GM19463 (cell line): ENCODE data around the gene KIF26B.
"Not testable (repeated sequence)": the region's sequence is repeated elsewhere in the genome, so short reads cannot be mapped to it uniquely, and the experiment has no call there.

Experiments
- ATAC-seq: cut with Tn5 transposase; IDR thresholded peaks from one replicate; pipeline ENCODE4 v1.9.1; 2021; ENCODE audit warnings: mild to moderate bottlenecking, moderate library complexity; ENCODE audit not compliant: unreplicated experiment

KIF26B gene

DNA sequence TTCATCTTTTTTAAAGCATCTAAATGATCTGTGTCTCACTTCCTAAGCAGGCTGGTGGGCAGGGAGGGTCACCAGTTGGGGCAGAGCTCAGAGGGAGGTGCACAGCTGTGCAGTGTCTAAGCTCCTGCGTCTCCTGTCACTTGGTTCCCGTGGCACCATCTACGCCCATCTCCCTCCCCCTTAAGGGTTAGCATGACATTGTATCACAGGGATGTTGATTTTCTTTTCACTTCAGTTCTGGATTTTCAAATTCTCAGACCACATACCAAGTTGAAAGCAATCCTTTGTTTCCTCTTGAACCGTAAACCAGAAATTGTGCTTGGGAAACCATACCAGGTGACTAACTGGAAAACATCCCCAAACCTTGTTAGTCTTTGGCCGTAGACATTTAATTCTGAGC lies 187.0 kb downstream of the KIF26B start:
- no peak for ATAC-seq

GRCh38 chr1:245345191-245345884 lies 190.6 kb downstream of the KIF26B start:
- no peak for ATAC-seq

- ATAC-seq = no peak
Measured at GRCh38 chr1:245348626-245349025, 193.8 kb downstream of the KIF26B start.

- no peak for ATAC-seq
Measured at GRCh38 chr1:245353411-245353810, 198.6 kb downstream of the KIF26B start.

GRCh38 chr1:245353915-245354775 lies 199.4 kb downstream of the KIF26B start:
- ATAC-seq = no peak

- not testable (repeated sequence) for ATAC-seq
Measured at GRCh38 chr1:245355851-245356630, 201.3 kb downstream of the KIF26B start.

DNA sequence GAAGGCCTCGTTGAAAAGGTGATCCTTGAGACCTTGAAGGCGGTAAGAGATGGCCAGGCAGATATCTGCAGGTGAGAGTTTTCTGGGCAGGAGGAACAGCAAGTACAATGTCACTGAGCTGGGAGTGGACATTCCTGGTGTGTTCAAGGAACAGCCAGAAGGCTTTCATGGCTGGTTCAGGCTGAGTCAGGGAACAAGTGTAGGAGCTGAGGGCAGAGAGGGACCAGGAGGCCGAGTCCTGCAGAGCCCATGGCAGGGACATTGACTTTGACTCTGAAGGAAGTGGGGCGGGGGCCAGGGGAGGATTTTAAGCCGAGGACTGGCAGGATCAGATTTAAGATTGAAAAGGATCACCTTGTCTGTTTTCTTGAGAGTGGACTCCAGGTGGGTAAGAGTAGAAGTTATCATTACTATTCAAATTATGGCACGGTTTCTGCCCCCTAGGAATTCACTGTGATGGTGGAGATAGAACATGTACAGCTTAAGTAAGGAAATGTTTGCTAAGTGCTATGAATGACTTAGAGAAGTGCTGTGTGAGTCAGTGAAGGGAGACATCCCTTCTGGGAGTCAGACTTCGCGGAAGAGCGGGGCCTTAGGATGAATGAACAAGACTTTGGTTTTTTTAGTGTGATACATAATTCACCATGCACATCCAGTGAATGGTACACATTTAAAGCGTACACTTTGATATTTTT lies 202.3 kb downstream of the KIF26B start:
- no peak for ATAC-seq

DNA sequence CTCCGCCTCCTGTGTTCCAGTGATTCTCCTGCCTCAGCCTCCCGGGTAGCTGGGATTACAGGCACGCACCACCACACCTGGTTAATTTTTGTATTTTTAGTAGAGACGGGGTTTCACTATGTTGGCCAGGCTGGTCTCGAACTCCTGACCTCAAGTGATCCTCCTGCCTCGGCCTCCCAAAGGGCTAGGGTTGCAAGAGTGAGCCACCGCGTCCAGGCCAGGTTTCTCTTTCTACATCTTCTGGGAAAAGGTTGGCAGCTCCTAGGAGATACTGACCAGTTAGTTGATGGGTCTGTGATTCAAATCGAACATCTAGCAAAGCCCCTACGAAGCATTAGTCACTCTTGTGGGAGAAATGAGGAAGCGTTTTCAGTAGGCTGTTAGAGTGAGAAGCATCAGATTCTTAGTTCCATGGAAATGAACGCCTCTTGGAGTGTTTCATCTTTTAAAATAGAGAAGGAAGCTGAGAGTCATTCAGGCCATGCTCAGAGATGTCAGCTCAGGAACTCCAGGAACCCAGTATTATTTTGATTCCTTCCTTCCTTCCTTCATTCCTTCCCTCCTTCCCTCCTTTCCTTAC lies 204.4 kb downstream of the KIF26B start:
- not testable (repeated sequence) for ATAC-seq

DNA sequence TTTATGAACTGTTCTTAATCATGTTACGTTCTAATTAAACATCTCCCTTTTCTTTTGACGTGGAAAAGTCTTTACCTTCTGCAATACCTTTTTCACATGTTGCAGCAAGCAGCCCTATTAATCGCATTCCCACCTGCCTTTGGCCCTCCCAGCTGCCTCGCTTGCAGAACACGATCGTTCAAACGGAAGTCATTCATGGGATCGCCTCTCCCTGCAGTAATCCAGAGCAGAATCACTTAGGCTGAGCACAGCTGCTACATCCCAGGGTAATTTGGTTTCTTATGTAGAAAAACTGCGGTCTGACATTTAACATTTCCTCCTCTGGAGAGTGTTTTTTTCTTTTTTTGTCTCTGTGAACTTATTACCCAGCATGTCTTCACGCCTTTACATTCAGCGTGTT lies 206.3 kb downstream of the KIF26B start:
- ATAC-seq = no peak

DNA sequence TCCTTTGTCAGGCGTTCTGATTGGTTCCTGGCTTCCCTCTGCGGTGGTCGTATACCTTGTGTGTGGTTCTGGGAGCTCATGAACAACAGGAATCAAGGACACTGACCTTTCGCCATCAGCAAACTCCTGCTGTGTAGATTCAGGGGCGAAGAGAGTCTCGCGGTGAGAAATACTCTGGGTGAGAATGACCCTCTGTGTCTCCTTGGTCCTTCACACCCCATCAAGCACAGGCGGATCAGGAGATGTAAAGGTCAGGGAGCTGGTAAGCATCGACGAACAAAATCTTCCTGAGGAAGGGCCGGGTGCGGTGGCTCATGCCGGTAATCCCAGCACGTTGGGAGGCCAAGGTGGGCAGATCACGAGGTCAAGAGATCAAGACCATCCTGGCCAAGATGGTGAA lies 207.2 kb downstream of the KIF26B start:
- no peak for ATAC-seq

DNA sequence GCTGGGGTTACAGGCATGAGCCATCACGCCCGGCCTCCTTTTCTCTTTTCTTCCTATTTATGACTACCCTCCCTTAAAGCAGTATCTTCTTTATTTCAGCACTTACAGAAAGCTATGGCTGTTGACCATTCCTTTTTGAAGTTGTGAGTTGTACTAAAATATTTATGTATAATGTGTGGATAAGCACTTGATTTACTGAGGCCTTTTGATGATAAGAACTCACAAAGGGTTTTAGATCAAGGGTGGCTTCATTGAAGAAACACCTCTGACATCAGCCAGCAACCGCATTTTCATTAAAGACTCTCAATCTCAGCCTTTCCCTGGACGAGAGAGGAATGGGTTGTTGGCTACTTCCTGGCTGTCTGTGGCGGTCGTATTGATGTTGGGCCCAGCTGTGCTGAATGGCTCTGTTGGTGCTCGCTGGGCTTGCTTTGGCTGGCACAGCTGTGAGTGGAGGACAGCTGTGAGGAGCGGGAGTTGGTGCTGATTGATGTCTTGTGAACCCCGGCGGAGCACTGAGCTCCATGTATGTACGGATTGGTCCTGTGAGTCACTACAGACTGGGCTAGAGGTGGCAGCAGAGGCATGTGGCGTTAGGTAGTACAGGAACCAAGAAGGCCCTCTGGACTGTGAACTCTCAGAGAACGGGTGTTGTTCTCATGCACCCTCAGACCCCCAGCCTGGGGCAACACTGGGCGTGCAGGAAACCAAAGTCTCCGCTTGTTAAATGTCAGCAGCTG lies 208.8 kb downstream of the KIF26B start:
- ATAC-seq = no peak

DNA sequence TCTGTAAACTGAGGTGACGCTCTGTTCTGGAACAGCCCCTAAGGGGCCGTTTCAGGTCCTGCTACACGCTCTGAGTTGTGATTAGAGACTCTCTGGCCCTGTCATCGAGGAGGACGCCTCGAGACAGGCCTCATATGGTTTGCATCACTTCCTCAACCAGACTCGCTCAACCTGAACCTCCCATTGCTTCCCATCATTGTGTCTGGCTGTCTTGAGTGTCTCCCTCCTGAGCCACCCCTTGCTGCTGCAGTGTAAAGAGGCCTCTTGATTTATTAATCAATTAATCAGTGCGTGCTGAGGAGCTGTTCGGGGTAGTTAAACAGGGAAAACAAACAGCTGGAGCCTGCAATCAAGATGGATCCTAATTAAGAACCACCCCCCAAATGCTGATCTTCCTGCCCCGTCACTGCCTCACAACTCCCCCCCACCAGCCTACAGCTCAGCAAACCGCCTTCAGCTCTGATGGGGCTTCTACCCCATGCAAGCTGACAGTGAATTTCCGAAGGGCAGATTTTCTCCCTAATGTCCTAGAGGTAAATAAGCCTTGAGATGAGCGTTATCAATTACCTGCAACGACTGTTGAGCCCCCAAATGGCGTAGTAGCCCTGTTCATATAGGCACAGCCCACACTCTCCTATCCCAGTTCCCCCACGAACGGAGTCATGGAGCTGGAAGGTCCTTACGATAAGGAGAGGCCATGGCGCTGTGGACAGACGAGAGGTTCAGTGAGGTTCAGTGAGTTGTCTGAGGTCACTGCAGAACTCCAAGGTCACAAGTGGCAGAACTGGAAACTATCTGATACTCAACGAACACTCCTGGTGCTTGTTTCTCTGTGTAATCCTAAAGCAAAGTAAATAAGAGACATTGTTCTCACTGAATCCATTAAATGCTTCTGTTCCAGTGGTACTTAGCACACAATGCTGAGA lies 210.6 kb downstream of the KIF26B start:
- no peak for ATAC-seq

GRCh38 chr1:245366886-245367285 lies 212.1 kb downstream of the KIF26B start:
- no peak for ATAC-seq

- ATAC-seq = no peak
Measured at GRCh38 chr1:245370175-245370825, 215.5 kb downstream of the KIF26B start.

DNA sequence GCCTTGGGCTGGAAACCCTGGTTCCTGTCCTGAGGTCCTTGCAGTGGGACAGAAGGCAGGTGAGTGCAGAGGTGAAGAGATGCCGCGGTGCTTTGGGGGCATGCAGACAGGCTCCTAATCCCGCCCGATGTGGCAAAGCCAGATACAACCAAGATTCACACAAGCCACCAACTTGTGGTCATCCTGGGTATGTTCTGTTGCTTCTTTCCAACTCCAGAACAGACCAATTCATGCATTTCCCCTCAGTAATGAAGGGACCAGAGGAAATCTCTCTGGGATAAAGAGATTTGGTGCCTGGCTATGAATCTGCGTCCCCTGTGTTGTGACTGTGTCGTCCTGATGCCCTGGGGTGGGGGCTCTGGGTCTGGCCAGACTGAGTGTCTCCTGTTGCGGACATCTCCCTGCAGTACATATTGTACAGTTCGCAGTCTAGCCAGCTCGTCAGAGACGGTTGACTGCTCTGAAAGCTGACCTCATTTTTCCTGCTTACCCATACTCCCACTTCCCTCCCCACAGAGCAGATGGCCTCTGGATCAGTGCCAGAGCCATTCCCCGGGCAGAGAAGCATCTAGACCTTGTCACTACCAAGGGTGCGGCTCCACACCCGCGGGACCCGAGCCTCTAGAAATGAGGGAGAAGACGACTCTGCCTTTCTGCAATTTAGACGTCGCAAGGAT lies 216.3 kb downstream of the KIF26B start:
- ATAC-seq = no peak

- no peak for ATAC-seq
Measured at GRCh38 chr1:245373131-245373530, 218.3 kb downstream of the KIF26B start.

DNA sequence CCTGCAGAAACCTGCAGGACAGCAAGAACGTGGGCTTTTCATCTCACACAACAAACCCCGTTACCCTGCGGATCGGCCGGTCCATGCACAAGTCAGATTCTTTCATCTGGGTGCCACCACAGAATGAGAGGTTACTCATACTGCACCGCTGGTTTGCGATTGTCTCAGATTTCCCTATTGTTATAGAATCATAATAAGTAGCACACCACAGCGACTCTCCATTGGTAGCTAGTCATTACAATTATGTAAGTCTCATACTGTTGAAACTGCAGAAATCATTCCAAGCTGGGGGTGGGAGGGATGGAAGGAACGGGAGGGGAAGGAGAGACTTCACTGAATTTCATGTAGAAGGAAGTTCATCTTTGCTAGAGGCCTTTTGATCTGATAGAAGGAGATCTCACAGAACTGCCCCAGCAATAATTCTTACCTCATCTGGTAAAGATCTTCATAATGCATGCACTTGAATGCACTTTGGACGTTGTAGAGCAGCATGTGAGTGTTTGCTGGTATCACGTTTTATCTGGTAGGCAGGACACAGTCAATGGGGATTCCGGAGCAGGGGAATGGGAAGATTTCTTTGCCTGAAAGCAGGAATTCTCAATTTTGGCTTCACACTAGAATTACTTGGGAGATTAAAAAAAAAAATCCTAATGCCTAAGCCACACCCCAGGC lies 221.1 kb downstream of the KIF26B start:
- ATAC-seq = no peak
